Liver (tissue), 9 donors: ENCODE results near the gene MCF2L2. TPM values are rescaled to one million over a fixed set of nuclear protein-coding genes. Genes with fewer than 3 reads are reported as not detected.

Experiments
- DNase-seq: peaks from one replicate; pipeline ENCODE4 v3.0.0-alpha.2; 2017; ENCODE audit warnings: low spot score
- H3K27ac ChIP-seq, 2 donors: one replicate each; pipeline ENCODE4 v1.7.0; 2013; ENCODE audit warnings: inconsistent platforms in 2 of 2, low read length in 2 of 2, control low read depth in 1 of 2, low read depth in 1 of 2, mild to moderate bottlenecking in 1 of 2
- H3K27me3 ChIP-seq, 4 donors: one replicate each; pipeline versions ENCODE4 v1.6.1 to v1.7.0; 2013; ENCODE audit warnings: low read length in 3 of 4, inconsistent platforms in 1 of 4, mild to moderate bottlenecking in 1 of 4, moderate library complexity in 1 of 4; ENCODE audit not compliant: control insufficient read depth in 4 of 4, insufficient read depth in 4 of 4
- H3K36me3 ChIP-seq, 4 donors: one replicate each; pipeline versions ENCODE4 v1.6.1 to v1.7.0; 2013; ENCODE audit warnings: low read length in 3 of 4, mild to moderate bottlenecking in 3 of 4, low read depth in 1 of 4, moderate library complexity in 1 of 4; ENCODE audit not compliant: control insufficient read depth in 4 of 4, insufficient read depth in 3 of 4
- H3K4me1 ChIP-seq, 4 donors: one replicate each; pipeline versions ENCODE4 v1.6.1 to v1.7.0; 2013; ENCODE audit warnings: low read length in 3 of 4, mild to moderate bottlenecking in 3 of 4, moderate library complexity in 1 of 4; ENCODE audit not compliant: control insufficient read depth in 4 of 4, insufficient read depth in 4 of 4
- H3K4me3 ChIP-seq, 3 donors: one replicate each; pipeline versions ENCODE4 v1.6.1 to v1.7.0; 2013; ENCODE audit warnings: low read length in 3 of 3, control low read depth in 1 of 3, low read depth in 1 of 3, mild to moderate bottlenecking in 1 of 3
- H3K9ac ChIP-seq, 2 donors: one replicate each; pipeline ENCODE4 v1.7.0; 2013; ENCODE audit warnings: low read length in 2 of 2, mild to moderate bottlenecking in 2 of 2, moderate library complexity in 2 of 2, control low read depth in 1 of 2, low read depth in 1 of 2
- H3K9me3 ChIP-seq, 4 donors: one replicate each; pipeline versions ENCODE4 v1.6.1 to v1.7.0; 2013; ENCODE audit warnings: low read length in 3 of 4; ENCODE audit not compliant: control insufficient read depth in 4 of 4
- ATF3 ChIP-seq: IDR thresholded peaks from 2 replicates; pipeline ENCODE4 v1.6.1; 2016; ENCODE audit warnings: antibody characterized with exemption
- CTCF ChIP-seq: fragments of 150-350 bp; IDR thresholded peaks from 2 replicates; pipeline ENCODE4 v1.5.1; 2017; ENCODE audit warnings: improper control_type of control experiment, low read depth, low read length; ENCODE audit not compliant: missing input control
- EGR1 ChIP-seq, 2 donors: IDR thresholded peaks; 2 replicates each; pipeline ENCODE4 v1.6.1; 2016 to 2018; ENCODE audit warnings: antibody characterized with exemption in 2 of 2, low read depth in 2 of 2
- FOXA1 ChIP-seq: IDR thresholded peaks from 2 replicates; pipeline ENCODE4 v1.6.1; 2016; ENCODE audit warnings: antibody characterized with exemption
- FOXA2 ChIP-seq: IDR thresholded peaks from 2 replicates; pipeline ENCODE4 v1.6.1; 2016; ENCODE audit warnings: antibody characterized with exemption
- GABPA ChIP-seq, 2 donors: IDR thresholded peaks in 1 of 2; conservative IDR thresholded peaks in 1 of 2; 2 replicates each; pipeline ENCODE4 v1.6.1; 2016; ENCODE audit warnings: antibody characterized with exemption in 2 of 2, mild to moderate bottlenecking in 1 of 2, moderate library complexity in 1 of 2
- HNF4A ChIP-seq, 2 donors: conservative IDR thresholded peaks; 2 replicates each; pipeline ENCODE4 v1.6.1; 2016; ENCODE audit warnings: antibody characterized with exemption in 2 of 2, mild to moderate bottlenecking in 2 of 2
- HNF4G ChIP-seq: IDR thresholded peaks from 2 replicates; pipeline ENCODE4 v1.6.1; 2016; ENCODE audit warnings: antibody characterized with exemption
- JUND ChIP-seq, 2 donors: IDR thresholded peaks; 2 replicates each; pipeline ENCODE4 v1.6.1; 2016; ENCODE audit warnings: antibody characterized with exemption in 2 of 2
- MAX ChIP-seq: IDR thresholded peaks from 2 replicates; pipeline ENCODE4 v1.6.1; 2016; ENCODE audit warnings: antibody characterized with exemption
- NR2F2 ChIP-seq: IDR thresholded peaks from 2 replicates; pipeline ENCODE4 v1.6.1; 2016; ENCODE audit warnings: antibody characterized with exemption
- RAD21 ChIP-seq, 2 donors: IDR thresholded peaks; 2 replicates each; pipeline ENCODE4 v1.6.1; 2016; ENCODE audit warnings: antibody characterized with exemption in 2 of 2, mild to moderate bottlenecking in 2 of 2
- REST ChIP-seq: IDR thresholded peaks from 2 replicates; pipeline ENCODE4 v1.6.1; 2016; ENCODE audit warnings: antibody characterized with exemption, mild to moderate bottlenecking
- RXRA ChIP-seq, 2 donors: IDR thresholded peaks; 2 replicates each; pipeline ENCODE4 v1.6.1; 2017 to 2018; ENCODE audit warnings: antibody characterized with exemption in 2 of 2, mild to moderate bottlenecking in 1 of 2
- SP1 ChIP-seq: IDR thresholded peaks from 2 replicates; pipeline ENCODE4 v1.6.1; 2018; ENCODE audit warnings: antibody characterized with exemption, mild to moderate bottlenecking
- TAF1 ChIP-seq: conservative IDR thresholded peaks from 2 replicates; pipeline ENCODE4 v1.6.1; 2016; ENCODE audit warnings: antibody characterized with exemption, mild to moderate bottlenecking
- ZBTB33 ChIP-seq: IDR thresholded peaks from 2 replicates; pipeline ENCODE4 v1.6.1; 2016; ENCODE audit warnings: antibody characterized with exemption
- WGBS: extraction: QIAGEN DNeasy Blood & Tissue Kit; methylation state at CpG from one replicate; pipeline ENCODE4 v1.1.7; 2013; 5-methylcytosine and 5-hydroxymethylcytosine counted together
- polyA plus RNA-seq, 2 donors: library from polyadenylated mRNA; stranded (reverse) in 1 of 2; unstranded in 1 of 2; fragments of 200-250 nt in 1 of 2; fragments of >200 nt in 1 of 2; fragmentation: Nextera tagmentation in 1 of 2; extraction: Ambion mirVana in 1 of 2; gene quantifications; one replicate each; pipeline versions ENCODE4 v1.2.1 to v1.2.3, GENCODE V29; 2013 to 2015
- total RNA-seq, 2 donors: library from RNA; depleted of rRNA; stranded (reverse); fragments of >200 nt; gene quantifications; one replicate each; pipeline ENCODE4 v1.2.3, GENCODE V29; 2014
- donor health status: healthy.
- donor health status: healthy.
- donor health status: healthy.
- donor health status: healthy.
- donor health status: healthy.

Gene MCF2L2
- total and polyA plus RNA-seq, 4 donors = 0.02 to 0.47 (median 0.17) TPM; not detected in 1

GRCh38 chr3:183295211-183295610, 133.2 kb downstream of the MCF2L2 start (continued):
- peak; percentile 32 for TF ChIP-seq ATF3
- TF ChIP-seq RXRA (IDR thresholded peaks at IDR 0.05) = peak in 1 of 2 donors; percentile 76
- no peak for TF ChIP-seq EGR1 (IDR thresholded peaks at IDR 0.05; ENCODE audit: low read depth in 2 of 2)
- TF ChIP-seq TAF1 = no peak

- H3K27ac ChIP-seq = no peak overlapping the region
- no peak for DNase-seq
- H3K36me3 ChIP-seq = no peaks in the 10 kb centered on the region
- no peak overlapping the region for H3K9ac ChIP-seq
- H3K4me3 ChIP-seq = no peak overlapping the region
- H3K9me3 ChIP-seq = no peaks in the 10 kb centered on the region
- TF ChIP-seq JUND (IDR thresholded peaks at IDR 0.05) = no peak
- no peak for TF ChIP-seq SP1
- TF ChIP-seq EGR1 (IDR thresholded peaks at IDR 0.05; ENCODE audit: low read depth in 2 of 2) = no peak
- no peak for TF ChIP-seq TAF1
- TF ChIP-seq NR2F2 = no peak
- TF ChIP-seq FOXA2 = no peak
- TF ChIP-seq MAX = no peak
- no peak for TF ChIP-seq HNF4G
- no peak for TF ChIP-seq RXRA (IDR thresholded peaks at IDR 0.05)
- no peak for TF ChIP-seq CTCF
- TF ChIP-seq HNF4A (conservative IDR thresholded peaks at IDR 0.05) = no peak
- no peak for TF ChIP-seq RAD21 (IDR thresholded peaks at IDR 0.05)
- no peak for TF ChIP-seq FOXA1
- no peak for TF ChIP-seq REST
- no peak for TF ChIP-seq ZBTB33
- no peak for TF ChIP-seq GABPA (IDR thresholded peaks at IDR 0.05 in 1 of 2, conservative IDR thresholded peaks at IDR 0.05 in 1 of 2)
- H3K4me1 ChIP-seq = peaks cover 2 to 9% (median 4%) of the 10 kb centered on the region in 4 donors
- H3K27me3 ChIP-seq = no peaks in the 10 kb centered on the region
- 92% methylated on average over 2 of the region's 2 CpGs for WGBS
Measured at GRCh38 chr3:183293966-183294365, 134.5 kb downstream of the MCF2L2 start.
